HG03469 (cell line): ENCODE data around the gene ZSCAN2.
"Not testable (repeated sequence)": the region's sequence is repeated elsewhere in the genome, so short reads cannot be mapped to it uniquely, and the experiment has no call there.

Source experiments
- ATAC-seq: cut with Tn5 transposase; IDR thresholded peaks from one replicate; pipeline ENCODE4 v1.9.1; 2021; ENCODE audit warnings: mild to moderate bottlenecking, moderate library complexity, moderate number of reproducible peaks; ENCODE audit not compliant: unreplicated experiment

The ZSCAN2 gene

DNA sequence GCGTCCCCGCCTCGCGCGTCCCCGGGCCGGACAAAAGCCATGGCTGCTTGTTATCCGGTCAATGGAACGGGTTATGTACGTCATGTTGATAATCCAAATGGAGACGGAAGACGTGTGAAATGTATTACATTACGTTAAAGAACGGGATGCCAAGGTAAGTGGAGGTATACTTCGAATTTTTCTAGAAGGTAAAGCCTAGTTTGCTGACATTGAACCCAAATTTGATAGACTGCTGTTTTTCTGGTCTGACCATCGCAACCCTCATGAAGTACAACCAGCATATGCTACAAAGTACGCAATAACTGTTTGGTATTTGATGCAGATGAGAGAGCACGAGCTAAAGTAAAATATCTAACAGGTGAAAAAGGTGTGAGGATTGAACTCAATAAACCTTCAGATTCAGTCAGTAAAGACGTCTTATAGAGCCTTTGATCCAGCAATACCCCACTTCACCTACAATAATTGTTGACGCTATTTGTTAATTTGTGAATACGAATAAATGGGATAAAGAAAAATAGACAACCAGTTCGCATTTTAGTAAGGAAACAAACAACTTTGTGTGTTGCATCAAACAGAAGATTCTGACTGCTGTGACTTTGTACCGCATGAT, 33.5 kb downstream of the ZSCAN2 start:
- ATAC-seq = no peak

DNA sequence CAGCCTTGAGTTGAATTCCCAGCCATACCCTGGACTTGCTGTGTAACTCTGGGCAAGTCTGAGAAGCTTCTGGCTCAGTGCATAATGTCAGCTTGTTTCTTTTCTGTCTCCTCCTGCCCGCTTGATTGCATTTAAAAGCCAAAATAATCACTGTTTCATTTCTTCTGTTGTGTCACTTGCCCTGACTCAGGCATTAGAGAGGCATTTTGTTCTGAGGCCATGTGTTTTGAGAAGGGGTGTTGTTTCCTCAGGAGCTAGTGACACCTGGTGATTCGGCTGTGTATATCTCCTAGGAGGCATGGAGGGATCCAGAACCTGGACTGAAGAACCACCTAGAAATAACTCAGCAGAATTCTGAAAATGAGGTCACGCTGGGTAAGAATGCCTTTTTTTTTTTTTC, 37.3 kb downstream of the ZSCAN2 start:
- no peak for ATAC-seq

DNA sequence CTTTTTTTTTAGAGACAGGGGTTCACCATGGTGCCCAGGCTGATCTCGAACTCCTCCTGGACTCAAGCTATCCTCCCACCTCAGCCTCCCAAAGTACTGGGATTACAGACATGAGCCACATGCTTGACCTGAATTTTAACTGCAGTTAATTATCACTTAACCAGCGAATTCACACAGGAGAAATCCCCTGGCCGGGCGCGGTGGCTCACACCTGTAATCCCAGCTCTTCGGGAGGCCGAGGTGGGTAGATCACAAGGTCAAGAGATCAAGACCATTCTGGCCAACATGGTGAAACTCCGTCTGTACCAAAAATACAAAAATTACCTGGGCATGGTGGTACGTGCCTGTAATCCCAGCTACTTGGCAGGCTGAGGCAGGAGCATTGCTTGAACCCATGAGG, 41.1 kb downstream of the ZSCAN2 start:
- not testable (repeated sequence) for ATAC-seq

DNA sequence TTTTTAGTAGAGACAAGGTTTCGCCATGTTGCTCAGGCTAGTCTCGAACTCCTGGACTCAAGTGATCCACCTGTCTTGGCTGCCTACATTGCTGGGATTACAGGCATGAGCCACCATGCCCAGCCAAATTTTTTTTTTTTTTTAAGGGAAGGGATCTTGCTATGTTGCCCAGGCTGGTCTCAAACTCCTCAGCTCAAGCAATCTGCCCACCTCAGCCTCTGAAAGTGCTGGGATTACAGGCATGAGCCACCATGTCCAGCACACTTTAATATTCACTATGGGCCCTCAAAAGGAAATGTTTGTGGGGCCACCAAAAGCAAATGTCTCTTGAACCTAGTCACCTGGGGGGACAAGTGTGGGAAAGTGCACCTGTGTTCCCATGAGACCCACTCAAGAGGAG, 41.8 kb downstream of the ZSCAN2 start:
- ATAC-seq = not testable (repeated sequence)

DNA sequence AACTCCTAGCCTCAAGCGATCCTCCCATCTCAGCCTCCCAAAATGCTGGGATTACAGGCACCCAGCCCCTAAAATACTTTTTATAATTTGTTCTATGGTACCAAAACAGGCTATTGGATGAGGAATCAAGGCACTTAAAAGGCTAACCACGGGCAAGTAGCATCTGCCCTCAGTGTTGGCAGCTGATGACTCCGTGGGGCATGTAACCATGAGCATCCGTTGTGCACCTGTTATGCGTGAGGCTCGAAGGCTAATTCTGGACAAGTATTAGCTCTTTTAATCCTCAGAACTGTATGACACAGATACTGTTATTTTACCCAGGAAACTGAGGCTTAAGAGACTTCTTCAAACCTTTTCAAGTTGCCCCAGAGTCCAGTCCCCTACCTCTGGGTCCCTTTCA, 43.0 kb downstream of the ZSCAN2 start:
- no peak for ATAC-seq

DNA sequence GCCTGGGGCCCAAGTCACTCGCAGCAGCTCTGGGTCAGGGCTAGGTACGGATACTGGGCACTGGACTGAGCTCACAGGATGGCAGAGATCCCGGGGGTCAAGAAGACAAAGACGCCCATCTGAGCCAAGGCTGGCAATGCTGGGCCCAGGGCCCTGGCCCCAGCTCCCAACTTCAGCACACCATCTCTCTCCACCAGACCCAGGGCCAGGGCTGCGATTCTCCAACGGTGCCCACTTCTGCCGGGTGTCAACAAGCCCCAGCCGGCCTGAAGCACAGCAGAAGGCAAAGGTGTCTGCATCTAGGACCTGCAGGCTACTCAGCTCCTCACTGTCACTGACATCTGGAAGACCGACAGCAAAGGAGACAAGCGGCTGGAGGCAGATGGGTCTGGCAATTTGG, 44.7 kb downstream of the ZSCAN2 start:
- ATAC-seq = no peak

DNA sequence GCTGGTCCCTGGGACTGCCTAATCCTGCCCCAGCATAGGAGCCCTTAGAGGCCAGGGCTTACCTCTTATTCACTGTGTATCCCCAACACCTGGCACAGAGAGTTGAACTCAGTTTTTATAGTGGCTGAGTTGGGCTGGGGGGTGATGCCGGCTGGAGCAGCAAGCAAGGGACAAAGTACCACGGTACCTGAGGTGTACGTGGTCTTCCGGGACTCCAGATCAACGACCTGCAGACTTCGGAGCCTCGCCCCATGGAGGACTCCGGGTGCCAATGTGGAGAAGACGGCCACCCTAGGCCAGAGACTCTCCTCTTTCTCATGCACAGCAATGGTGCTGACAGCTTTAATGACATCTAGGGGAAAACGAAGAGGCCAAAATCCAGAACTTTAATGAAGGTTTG, 45.2 kb downstream of the ZSCAN2 start:
- ATAC-seq = no peak

DNA sequence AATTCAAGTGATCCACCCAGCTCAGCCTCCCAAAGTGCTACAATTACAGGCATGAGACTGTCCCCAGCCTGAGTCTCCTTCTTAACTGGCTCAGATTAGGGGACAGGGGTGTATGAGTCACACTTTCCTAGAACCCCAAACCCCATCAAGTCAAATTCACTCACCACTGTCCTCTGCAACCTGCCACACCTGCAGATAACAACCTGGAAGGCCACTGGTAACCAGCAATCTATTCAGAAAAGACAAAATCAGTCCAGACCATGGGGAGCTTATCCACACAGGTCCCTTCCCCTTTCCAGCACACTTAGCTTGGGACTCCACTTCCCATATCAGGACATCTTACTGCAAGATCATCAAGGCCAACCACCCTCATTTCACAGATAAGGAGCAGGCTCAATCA, 46.9 kb downstream of the ZSCAN2 start:
- ATAC-seq = no peak

DNA sequence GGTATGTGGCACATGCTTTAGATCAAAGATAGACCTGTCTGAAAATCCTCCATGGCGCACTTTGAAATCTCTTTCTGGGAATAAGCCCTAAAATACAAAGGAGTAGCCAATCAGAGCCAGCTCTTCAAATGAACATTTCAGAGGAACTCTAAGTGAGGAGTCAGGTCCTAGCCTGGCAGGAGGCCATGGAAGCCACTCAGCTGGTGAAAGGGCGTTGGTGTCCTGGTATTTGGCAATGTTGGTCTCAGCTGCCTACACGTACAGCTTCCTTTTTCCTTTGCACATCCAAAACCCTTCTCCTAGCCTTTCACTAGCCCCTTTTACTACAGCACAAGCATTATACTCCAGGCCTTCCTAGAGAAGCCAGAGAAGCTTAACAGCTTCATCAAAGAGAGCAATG, 47.7 kb downstream of the ZSCAN2 start:
- ATAC-seq = no peak

DNA sequence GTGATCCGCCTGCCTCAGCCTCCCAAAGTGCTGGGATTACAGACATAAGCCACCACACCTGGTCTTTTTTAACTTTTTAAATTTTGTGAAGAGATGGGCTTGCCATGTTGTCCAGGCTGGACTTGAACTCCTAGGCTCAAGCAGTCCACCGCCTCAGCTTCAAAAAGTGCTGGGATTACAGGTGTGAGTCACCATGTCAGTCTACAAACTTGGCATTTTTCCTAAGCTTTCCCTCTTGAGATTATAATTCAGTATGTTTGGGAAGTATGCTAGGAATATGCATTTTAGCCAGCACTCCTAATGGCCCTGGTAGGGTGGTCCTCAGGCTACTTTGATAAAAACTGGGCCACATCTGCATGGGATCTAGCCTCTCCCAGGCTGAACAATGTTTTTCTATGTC, 48.9 kb downstream of the ZSCAN2 start:
- ATAC-seq = no peak

DNA sequence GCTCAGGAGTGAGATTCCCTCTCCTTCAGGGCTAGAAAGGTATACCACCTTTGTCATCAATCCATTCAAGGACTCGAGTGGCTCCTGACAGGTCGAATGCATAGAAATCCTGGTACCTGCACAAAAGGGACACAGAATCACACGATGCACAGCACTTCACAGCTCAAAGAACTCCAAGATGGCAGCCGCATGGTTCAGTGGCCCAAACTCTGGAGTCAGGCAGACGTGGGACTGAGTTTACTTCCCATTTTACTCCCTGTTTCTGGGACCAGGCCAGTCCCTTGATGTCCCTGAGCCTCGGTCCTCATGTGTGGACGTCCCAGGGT, 52.7 kb downstream of the ZSCAN2 start:
- ATAC-seq = no peak

DNA sequence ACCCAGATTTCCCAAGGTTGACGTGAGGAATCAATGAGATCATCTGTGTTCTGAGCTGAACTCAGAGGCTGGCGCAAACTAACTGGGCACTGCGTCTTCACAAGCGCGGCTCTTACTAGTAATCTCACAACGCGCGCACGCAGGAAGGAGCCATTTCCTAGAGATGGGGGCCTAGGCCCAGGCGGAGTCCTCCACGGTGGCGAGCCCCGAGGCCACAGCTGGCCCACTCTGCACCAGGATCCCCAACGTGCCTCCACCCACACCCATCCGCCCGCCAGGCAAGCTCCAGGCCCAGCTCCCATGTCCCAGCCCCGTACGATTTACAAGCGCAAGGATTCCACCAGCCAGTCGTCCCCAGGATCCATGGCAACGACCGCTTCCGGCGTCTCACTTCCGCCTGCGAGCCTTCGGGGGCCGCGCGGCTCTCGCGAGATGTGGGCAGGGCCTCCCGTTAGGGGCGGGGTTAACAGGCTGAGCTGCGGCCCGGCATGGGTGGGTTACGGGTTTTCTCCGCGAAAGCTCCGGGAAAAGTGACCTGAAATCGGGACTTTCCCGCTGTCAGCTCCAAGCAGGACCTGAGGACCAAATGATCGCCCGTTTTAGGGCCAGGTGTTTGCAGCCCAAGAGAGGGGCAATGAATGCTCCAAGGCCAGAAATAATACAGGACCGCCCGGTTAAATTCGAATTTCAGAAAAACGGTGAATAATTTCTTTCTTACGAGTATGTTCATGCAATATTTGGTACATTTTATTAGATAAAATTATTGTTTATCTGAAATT, 53.3 kb downstream of the ZSCAN2 start, which contains the start of gene WDR73:
WDR73 (minus strand) TSS at position 374 of the 779 bp plus-strand sequence; CDS start at position 365, 9 bp downstream.
- peak; percentile 69 for ATAC-seq

DNA sequence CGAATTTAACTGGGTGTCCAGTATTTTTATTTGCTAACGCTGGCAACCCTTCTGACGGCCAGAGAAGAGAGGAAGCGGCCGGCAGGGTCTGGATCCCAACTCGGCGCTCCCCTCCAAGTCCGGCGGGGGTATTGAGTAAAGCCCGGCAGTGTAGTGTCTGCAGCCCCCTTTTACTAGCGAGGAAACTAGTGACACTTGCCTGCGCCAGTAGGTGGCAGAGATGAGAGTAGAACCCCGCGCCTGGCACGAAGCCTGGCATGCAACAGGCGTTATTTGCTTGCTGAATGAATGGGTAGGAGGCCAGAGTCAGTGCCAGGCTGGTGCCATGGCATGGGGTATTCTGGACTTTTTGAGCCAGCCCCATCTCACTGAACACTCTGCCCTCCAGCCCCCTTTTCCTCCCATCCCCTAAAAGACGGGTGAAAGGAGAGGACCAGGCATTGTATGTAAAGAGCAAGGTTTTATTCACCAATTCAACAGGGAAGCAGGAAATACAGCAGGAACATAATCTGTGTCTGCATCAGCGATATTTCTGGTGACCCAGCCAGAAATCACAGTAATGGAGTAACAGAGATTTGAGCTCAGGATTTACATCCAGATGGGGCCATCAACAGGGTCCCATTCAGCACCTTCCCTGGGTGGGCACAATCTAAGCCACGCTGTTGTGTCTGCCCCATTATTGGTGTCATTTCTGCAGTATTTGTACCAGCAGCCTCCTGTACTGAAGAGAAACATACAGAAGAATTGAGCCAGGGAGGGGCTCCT, 54.1 kb downstream of the ZSCAN2 start:
- no peak for ATAC-seq

DNA sequence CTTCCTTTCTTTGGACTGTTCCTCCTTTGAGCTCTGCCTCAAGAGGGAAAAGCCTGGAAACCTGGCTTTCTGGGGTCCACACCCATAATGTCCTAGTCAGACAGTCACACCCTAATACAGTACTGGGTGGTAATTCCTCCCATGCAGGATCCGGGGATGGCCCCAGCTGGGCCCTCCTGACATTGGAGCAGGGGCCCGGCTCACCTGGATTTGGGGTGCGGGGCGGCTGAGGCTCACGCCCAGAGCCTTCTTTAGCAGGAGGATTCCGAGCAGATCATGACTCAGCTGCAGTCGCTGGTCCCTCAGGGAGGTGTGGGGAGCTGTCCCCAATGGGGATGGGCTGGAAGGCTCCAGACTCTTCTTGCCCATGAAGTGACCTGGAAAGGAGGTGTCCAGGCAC, 56.2 kb downstream of the ZSCAN2 start:
- no peak for ATAC-seq

DNA sequence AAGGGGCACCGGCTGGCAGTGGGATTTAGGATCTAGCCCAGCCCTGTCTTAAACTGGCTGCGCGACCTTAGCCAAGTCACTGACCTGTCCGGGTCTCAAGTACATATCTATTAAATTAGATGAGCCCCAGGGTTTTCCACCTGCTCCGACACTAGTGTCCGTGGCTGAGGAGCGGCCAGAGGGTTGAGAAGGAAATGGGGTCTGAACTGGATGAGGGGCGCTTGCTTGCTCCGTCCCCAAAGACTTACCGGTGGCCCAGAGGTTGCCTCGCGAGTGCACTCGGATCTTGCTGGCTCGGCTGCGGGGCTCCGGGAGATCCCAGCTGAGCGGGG, 56.9 kb downstream of the ZSCAN2 start:
- ATAC-seq = no peak

DNA sequence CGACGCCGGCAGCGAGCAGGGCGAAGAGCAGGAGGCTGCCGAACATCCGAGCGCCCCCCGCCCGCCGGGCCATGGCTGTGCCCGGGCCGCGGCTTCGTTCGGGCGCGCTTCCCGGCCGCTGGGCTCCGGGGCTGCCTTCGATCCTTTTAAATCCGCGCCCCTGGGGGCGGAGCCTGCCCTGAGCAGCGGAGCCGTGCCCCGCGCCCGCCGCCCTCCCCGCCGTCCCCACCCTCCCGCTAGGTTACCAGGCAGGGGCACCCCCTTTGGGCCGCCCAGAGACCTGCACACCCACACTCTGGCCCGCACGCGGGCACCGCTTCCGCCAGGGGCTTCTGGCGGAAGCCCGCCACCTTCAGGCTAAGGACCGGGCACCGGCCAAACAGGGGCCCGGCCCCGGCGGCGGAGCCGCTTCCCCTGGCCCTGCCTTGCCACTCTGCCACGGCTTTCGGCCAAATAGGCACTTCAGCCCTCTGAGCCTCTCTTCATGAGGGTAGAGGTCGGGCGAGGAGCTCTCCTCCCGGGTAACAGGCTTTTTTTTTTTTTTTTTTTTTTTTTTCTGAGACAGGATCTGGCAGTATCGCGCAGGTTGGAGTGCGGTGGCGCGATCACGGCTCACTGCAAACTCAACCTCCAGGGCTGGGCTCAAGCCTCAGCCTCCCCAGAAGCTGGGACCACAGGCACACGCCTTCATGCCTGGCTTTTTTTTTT, 57.4 kb downstream of the ZSCAN2 start, which contains the start of gene NMB:
NMB (minus strand) TSS at position 120 of the 708 bp plus-strand sequence; CDS start at position 73, 47 bp downstream.
- peak; percentile 55 for ATAC-seq

DNA sequence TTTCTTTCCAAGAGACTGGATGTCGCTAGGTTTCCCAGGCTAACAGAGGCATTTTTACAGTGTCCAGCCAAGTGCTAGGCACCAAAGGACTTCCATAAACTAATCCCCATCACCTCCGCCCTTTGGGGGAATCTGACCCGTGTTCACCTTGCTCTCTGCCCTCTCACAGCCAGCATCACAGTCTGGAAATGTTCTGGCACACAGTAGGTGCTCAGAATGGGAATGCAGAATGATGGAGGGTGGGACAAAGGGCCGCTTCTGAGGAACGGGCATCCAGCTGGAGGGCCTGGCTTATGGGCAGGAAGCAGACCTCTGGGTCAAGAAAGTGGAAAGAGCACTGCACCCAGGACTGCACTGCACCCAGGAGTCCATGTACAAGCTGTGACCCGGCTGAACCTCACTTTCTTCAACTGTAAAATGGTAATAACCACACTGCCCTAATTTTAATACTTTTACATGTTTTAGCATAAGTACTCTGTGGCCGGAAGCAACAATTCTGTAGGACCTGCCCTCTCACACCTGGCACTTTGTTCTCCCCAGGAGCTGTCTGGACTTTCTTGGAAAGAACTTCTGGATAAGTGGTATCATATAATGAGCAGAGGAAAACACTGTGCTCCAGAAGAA, 58.1 kb downstream of the ZSCAN2 start:
- ATAC-seq = no peak

DNA sequence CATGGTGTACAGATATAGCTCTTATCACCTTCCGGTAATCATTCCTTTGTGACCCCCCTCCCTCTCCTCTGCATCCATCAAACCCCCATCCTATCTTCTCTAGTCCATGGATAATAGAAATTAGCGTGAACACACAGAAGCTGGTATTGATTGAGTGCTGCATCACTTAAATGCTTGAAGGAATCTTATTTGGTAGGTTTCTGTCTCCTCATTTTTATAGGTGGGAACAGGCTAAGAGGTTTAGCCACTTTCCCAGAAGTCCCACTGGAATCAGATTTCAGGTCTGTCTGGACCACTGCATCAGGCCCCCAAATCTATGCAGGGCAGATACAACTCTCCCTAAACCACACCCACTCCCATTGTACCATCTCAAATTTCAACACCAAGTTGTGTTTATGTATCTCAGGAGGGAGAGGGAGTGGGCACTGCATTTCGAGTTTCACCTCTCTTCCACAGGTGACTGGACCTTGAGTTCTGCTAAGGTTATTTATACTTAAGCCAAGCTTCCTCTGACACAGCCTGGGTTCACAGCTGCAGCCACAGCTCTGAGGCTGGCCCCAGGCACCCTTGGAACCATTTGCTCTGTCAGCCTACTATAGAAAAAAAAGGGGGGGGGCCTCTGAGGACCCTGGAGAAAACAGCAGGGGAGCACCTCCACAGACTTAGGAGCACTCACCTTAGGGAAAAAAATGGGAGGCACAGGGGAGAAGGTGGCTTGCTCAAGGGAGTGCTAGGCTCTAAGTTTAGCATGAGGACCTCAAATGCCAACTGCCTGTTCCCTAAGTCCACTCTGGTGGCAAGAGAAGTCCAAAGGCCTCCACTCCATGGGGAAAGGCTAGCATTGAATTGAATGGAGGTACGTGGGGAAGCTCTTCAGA, 59.3 kb downstream of the ZSCAN2 start:
- ATAC-seq = no peak

DNA sequence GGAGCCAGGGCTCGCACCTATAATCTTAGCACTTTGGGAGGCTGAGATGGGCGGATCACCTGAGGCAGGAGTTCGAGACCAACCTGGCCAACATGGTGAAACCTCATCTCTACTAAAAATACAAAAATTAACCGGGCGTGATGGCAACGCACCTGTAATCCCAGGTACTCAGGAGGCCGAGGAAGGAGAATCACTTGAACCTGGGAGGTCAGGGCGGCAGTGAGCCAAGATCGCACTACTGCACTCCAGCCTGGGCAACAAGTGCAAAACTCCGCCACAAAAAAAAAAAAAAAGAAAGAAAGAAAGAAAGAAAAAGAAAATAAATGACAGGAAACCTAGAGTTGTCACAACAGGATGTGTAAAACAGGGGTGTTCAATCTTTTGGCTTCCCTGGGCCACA, 60.2 kb downstream of the ZSCAN2 start:
- ATAC-seq = no peak

DNA sequence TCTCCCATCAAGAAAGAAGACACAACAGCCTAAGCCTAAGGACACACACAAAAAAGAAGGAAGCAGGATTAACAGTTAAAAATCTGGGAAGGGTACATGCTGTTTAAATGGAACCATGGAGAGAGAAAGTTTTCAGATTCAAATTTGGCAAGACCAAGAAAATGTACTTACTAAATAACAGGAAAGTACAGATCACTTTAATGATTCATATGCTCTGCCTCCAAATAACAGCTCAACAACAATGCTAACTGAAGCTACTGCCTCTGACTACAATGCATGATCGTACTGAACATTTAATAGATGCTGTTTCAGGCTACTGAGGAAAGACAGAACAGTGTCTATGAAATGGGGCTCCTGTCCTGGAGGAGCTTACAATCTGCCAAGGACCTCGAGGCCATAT, 65.6 kb downstream of the ZSCAN2 start:
- ATAC-seq = no peak
